Measurements from ENCODE around the gene LAMA1.

DNA sequence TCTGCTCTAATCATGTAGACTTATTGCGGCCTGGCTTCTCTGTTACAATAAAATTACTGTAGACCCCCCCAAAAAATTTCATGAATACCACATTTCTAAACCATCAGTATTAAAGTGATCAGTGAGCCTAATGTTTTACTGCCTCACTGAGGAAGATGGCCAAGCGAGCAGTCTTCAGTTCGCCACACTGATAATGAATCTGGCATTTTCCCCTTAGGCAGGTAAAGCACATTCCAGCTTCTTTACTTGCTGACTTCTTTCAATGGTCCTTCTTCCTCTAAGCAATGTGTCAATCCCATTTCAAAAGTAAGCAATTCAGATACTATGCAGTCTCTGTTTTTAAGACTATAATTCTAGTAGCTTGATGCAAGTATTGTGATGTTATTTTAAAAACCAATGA lies 137.6 kb downstream of the LAMA1 start:
- TF ChIP-seq, protein P1, sequence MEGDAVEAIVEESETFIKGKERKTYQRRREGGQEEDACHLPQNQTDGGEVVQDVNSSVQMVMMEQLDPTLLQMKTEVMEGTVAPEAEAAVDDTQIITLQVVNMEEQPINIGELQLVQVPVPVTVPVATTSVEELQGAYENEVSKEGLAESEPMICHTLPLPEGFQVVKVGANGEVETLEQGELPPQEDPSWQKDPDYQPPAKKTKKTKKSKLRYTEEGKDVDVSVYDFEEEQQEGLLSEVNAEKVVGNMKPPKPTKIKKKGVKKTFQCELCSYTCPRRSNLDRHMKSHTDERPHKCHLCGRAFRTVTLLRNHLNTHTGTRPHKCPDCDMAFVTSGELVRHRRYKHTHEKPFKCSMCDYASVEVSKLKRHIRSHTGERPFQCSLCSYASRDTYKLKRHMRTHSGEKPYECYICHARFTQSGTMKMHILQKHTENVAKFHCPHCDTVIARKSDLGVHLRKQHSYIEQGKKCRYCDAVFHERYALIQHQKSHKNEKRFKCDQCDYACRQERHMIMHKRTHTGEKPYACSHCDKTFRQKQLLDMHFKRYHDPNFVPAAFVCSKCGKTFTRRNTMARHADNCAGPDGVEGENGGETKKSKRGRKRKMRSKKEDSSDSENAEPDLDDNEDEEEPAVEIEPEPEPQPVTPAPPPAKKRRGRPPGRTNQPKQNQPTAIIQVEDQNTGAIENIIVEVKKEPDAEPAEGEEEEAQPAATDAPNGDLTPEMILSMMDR (conservative IDR thresholded peaks at IDR 0.05; ENCODE audit: low read depth, low read length) = no peak
- TF ChIP-seq POLR2A (IDR thresholded peaks at IDR 0.05; ENCODE audit: low read depth, low read length) = no peak
- TF ChIP-seq MXI1 (IDR thresholded peaks at IDR 0.05; ENCODE audit: borderline replicate concordance, low read depth, low read length) = no peak
- no peak for TF ChIP-seq RAD21 (IDR thresholded peaks at IDR 0.05; ENCODE audit: low read length)
- TF ChIP-seq SMC3 (IDR thresholded peaks at IDR 0.05; ENCODE audit: low read depth, low read length) = no peak
